C4-2B (cell line): ENCODE measurements around the gene FBRSL1.

Experiments
- CTCF ChIP-seq: fragments of 450-650 bp; conservative IDR thresholded peaks from 2 replicates; pipeline ENCODE4 v1.5.1; 2017; ENCODE audit warnings: mild to moderate bottlenecking
- ZFX ChIP-seq: fragments of 450-650 bp; IDR thresholded peaks from 2 replicates; pipeline ENCODE4 v1.6.1; 2017

GRCh38 chr12:132542661-132543060, 52.7 kb downstream of the FBRSL1 start:
- no peak for TF ChIP-seq CTCF
- no peak for TF ChIP-seq ZFX
